ENCODE data around the gene SLC26A1.
A peak's percentile ranks its signal among the peaks of the same experiment; 100 is the strongest.

SLC26A1 gene

GRCh38 chr4:987624-988513, 5.3 kb downstream of the SLC26A1 start:
- TF ChIP-seq CTCF (IDR thresholded peaks at IDR 0.05) = no peak
- H3K4me3 ChIP-seq (ENCODE audit: low read depth in 1 of 2, low read length in 1 of 2) = peak overlapping the region; percentile 61 to 73
- H3K9me3 ChIP-seq = no peaks in the 10 kb centered on the region
- H3K27ac ChIP-seq = no peak overlapping the region
- peaks cover 19 to 24% of the 10 kb centered on the region in 2 experiments for H3K4me1 ChIP-seq (ENCODE audit: control insufficient read depth in 1 of 2, insufficient read depth in 1 of 2, low read depth in 1 of 2, low read length in 1 of 2)
- no peaks in the 10 kb centered on the region for H3K36me3 ChIP-seq
- H3K27me3 ChIP-seq = peaks cover 10% of the 10 kb centered on the region

- Histone ChIP-seq H3K27me3 (peaks cover 10% of the 10 kb centered on the region), H3K4me3 (ENCODE audit: low read depth in 1 of 2, low read length in 1 of 2) (peak within 1 kb of the TSS; percentile 61 to 73), H3K27ac (peak within 1 kb of the TSS; percentile 27), H3K9me3 (no peaks in the 10 kb centered on the region), H3K4me1 (ENCODE audit: control insufficient read depth in 1 of 2, insufficient read depth in 1 of 2, low read depth in 1 of 2, low read length in 1 of 2) (peaks cover 19 to 24% of the 10 kb centered on the region in 2 experiments), H3K36me3 (no peaks in the 10 kb centered on the region)
- no peak for TF ChIP-seq CTCF (IDR thresholded peaks at IDR 0.05)
These were observed 6.2 kb downstream of the SLC26A1 start, which contains the start of gene IDUA for GRCh38 chr4:986879-987623. Gene IDUA (plus strand): TSS chr4:987044. CDS start chr4:987085, 41 bp downstream.

DNA sequence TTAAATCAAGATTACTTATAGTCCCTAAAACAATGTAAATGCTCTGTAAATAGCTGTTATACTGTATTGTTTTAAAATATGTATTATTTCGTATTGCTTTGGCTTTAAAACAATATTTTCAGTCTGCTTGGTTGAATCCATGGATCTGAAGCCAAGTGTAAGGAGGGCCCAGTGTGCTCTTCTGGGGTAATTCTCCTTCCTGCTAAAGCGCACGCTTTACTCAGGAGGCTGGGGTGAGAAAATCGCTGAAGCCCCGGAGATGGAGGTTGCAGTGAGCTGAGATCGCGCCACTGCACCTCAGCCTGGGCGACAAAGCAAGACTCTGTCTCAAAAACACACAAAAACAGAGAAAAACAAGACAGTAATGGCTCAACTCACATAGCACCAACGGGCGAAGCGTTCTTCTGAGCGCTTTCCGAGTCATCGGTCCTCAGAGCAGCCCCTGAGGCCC, 6.8 kb downstream of the SLC26A1 start:
- Histone ChIP-seq H3K36me3 (no peaks in the 10 kb centered on the region), H3K4me3 (ENCODE audit: low read depth in 1 of 2, low read length in 1 of 2) (peak overlapping the region; percentile 61 to 73), H3K27me3 (peaks cover 10% of the 10 kb centered on the region), H3K4me1 (ENCODE audit: control insufficient read depth in 1 of 2, insufficient read depth in 1 of 2, low read depth in 1 of 2, low read length in 1 of 2) (peaks cover 19 to 24% of the 10 kb centered on the region in 2 experiments), H3K9me3 (no peaks in the 10 kb centered on the region), H3K27ac (peak overlapping the region; percentile 27)
- TF ChIP-seq CTCF (IDR thresholded peaks at IDR 0.05) = no peak

DNA sequence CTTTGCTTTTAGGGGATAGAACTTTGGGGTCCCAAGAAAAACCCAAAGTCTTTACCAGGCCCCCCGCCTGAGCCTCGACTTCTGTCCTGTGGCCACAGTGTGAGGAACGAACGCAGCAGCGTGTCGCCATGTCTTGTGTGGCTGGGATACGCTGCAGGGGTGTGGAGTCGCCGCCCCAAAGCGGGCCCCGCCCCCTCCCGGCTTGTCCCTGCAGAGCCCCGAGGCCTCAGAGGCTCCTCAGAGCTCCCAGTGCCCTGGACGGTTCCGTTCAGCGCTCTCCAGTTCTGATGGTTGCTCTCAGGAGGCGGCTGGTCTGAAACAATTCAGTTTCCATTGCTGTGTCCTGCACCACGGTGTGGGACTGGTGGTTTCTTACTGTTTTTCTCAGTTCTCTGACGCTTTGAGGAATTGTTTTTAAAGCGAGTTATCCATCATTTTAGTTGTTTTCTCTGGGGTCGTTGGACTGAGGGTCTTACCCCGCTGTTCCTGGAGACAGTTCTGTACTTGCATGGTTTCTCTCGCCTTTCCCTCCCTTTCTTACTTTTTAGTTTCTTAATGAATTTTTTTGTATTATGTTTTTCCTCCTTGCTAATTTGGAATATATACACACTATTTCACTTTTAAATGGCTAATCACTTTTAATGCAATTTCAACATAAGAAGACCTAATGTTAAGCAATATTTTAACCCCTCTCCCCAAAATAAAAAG, 7.9 kb downstream of the SLC26A1 start:
- H3K4me3 ChIP-seq (ENCODE audit: low read depth in 1 of 2, low read length in 1 of 2) = peak overlapping the region in 1 of 2 experiments; percentile 13
- no peak for TF ChIP-seq CTCF (IDR thresholded peaks at IDR 0.05)
- peaks cover 10% of the 10 kb centered on the region for H3K27me3 ChIP-seq
- H3K27ac ChIP-seq = no peak overlapping the region
- H3K36me3 ChIP-seq = no peaks in the 10 kb centered on the region
- peaks cover 19 to 24% of the 10 kb centered on the region in 2 experiments for H3K4me1 ChIP-seq (ENCODE audit: control insufficient read depth in 1 of 2, insufficient read depth in 1 of 2, low read depth in 1 of 2, low read length in 1 of 2)
- H3K9me3 ChIP-seq = no peaks in the 10 kb centered on the region
